Measurements from ENCODE around the gene HPGD. TPM values are rescaled to one million over a fixed set of nuclear protein-coding genes. Genes with fewer than 3 reads are reported as not detected.

The HPGD gene
- polyA plus RNA-seq, 1 donor (not counting 4 experiments of a cell fraction or from before 2014, with no cell fraction given): 0.75 TPM

DNA sequence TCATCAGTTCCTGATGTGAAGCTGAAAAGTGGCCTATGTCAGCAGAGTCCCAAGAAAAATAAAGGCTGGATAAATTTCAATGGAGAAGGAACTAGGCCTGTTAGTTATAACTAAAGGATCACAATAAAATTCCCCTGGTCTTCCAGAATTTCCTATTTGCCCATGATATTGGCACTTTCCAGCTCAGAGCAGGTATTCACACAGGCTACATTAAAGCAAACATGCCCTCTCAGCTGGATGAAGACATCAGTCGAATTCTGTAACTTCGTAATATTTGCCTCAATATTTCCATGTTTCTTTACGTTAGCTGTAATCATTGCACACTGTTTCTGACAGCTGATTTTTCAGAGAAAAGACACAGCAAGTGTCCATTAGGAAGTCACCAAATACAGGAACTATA, 9.5 kb downstream of the HPGD start:
- Histone ChIP-seq H3K36me3 (ENCODE audit: control insufficient read depth in 2 of 2, extremely low read depth in 1 of 2, insufficient read depth in 2 of 2, low read length in 2 of 2) (no peaks in the 10 kb centered on the region), H4K20me1 (ENCODE audit: control insufficient read depth, extremely low read depth, insufficient read depth, low read length) (no peaks in the 10 kb centered on the region), H3K27ac (ENCODE audit: control insufficient read depth, insufficient read depth, low read length) (no peak overlapping the region), H3K9me1 (ENCODE audit: control insufficient read depth, extremely low read depth, insufficient read depth, low read length) (no peaks in the 10 kb centered on the region), H3K27me3 (ENCODE audit: control insufficient read depth, extremely low read depth, insufficient read depth, low read length) (no peaks in the 10 kb centered on the region), H3K4me1 (ENCODE audit: control insufficient read depth, extremely low read depth, insufficient read depth, low read length) (no peaks in the 10 kb centered on the region), H3K79me2 (ENCODE audit: control insufficient read depth, insufficient read depth, low read length) (no peaks in the 10 kb centered on the region), H2AFZ (ENCODE audit: control insufficient read depth, low read length) (no peak overlapping the region), H3K4me2 (ENCODE audit: control insufficient read depth, extremely low read depth, insufficient read depth, low read depth, low read length) (no peak overlapping the region), H3K4me3 (ENCODE audit: control insufficient read depth in 2 of 3, extremely low read depth in 1 of 3, insufficient read depth in 2 of 3, low read depth in 1 of 3, low read length in 3 of 3) (no peak overlapping the region), H3K9me3 (ENCODE audit: control insufficient read depth, low read depth, low read length) (no peaks in the 10 kb centered on the region), H3K9ac (ENCODE audit: control insufficient read depth, extremely low read depth, insufficient read depth, low read length) (no peak overlapping the region)
- DNase-seq (ENCODE audit: low read depth, low spot score) (no peak), FAIRE-seq (no peak)
- TF ChIP-seq, protein P1, sequence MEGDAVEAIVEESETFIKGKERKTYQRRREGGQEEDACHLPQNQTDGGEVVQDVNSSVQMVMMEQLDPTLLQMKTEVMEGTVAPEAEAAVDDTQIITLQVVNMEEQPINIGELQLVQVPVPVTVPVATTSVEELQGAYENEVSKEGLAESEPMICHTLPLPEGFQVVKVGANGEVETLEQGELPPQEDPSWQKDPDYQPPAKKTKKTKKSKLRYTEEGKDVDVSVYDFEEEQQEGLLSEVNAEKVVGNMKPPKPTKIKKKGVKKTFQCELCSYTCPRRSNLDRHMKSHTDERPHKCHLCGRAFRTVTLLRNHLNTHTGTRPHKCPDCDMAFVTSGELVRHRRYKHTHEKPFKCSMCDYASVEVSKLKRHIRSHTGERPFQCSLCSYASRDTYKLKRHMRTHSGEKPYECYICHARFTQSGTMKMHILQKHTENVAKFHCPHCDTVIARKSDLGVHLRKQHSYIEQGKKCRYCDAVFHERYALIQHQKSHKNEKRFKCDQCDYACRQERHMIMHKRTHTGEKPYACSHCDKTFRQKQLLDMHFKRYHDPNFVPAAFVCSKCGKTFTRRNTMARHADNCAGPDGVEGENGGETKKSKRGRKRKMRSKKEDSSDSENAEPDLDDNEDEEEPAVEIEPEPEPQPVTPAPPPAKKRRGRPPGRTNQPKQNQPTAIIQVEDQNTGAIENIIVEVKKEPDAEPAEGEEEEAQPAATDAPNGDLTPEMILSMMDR (optimal IDR thresholded peaks at IDR 0.05 in 1 of 3, IDR thresholded peaks at IDR 0.05 in 1 of 3, conservative IDR thresholded peaks at IDR 0.05 in 1 of 3; ENCODE audit: extremely low read depth in 1 of 3, insufficient read depth in 2 of 3, low read length in 3 of 3): no peak
- TF ChIP-seq EZH2 (IDR thresholded peaks at IDR 0.05; ENCODE audit: low read length): no peak
- dilution Hi-C loops (cut with MboI; ENCODE audit: extremely low pct_ligation_motif_present, low sequenced_read_pairs): no loop called here

DNA sequence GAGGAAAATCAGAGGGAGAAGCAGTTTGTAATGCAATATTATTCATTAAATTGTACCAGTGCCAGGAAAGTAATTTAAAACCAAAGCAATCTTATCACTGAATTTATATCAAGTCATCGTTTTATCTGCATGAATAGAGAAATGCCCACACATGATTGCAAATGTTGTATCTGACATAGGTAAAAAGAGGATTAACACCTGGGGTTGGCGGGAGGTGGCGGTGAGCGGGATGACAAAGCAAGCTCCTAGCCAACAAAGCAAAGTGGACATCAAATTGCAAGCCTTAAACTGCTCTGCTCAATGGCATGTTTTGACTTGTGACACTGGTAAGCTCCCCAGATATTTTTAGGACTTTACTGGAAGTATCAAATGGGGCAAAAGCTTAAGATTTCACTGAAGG, 16.4 kb downstream of the HPGD start:
- FAIRE-seq: no peak
- no peaks in the 10 kb centered on the region for H4K20me1 ChIP-seq (ENCODE audit: control insufficient read depth, extremely low read depth, insufficient read depth, low read length)
- no peak overlapping the region for H3K9ac ChIP-seq (ENCODE audit: control insufficient read depth, extremely low read depth, insufficient read depth, low read length)
- H3K4me3 ChIP-seq (ENCODE audit: control insufficient read depth in 2 of 3, extremely low read depth in 1 of 3, insufficient read depth in 2 of 3, low read depth in 1 of 3, low read length in 3 of 3): no peak overlapping the region
- H3K79me2 ChIP-seq (ENCODE audit: control insufficient read depth, insufficient read depth, low read length): no peaks in the 10 kb centered on the region
- H3K4me2 ChIP-seq (ENCODE audit: control insufficient read depth, extremely low read depth, insufficient read depth, low read depth, low read length): peak overlapping the region; percentile 32
- DNase-seq (ENCODE audit: low read depth, low spot score): no peak
- no peaks in the 10 kb centered on the region for H3K9me3 ChIP-seq (ENCODE audit: control insufficient read depth, low read depth, low read length)
- H3K27me3 ChIP-seq (ENCODE audit: control insufficient read depth, extremely low read depth, insufficient read depth, low read length): no peaks in the 10 kb centered on the region
- dilution Hi-C loops (cut with MboI; ENCODE audit: extremely low pct_ligation_motif_present, low sequenced_read_pairs): no loop called here
- H3K4me1 ChIP-seq (ENCODE audit: control insufficient read depth, extremely low read depth, insufficient read depth, low read length): peaks cover 18% of the 10 kb centered on the region
- peak overlapping the region; percentile 16 for H2AFZ ChIP-seq (ENCODE audit: control insufficient read depth, low read length)
- H3K36me3 ChIP-seq (ENCODE audit: control insufficient read depth in 2 of 2, extremely low read depth in 1 of 2, insufficient read depth in 2 of 2, low read length in 2 of 2): no peaks in the 10 kb centered on the region
- H3K27ac ChIP-seq (ENCODE audit: control insufficient read depth, insufficient read depth, low read length): no peak overlapping the region
- no peaks in the 10 kb centered on the region for H3K9me1 ChIP-seq (ENCODE audit: control insufficient read depth, extremely low read depth, insufficient read depth, low read length)
- TF ChIP-seq, protein P1 (optimal IDR thresholded peaks at IDR 0.05 in 1 of 3, IDR thresholded peaks at IDR 0.05 in 1 of 3, conservative IDR thresholded peaks at IDR 0.05 in 1 of 3; ENCODE audit: extremely low read depth in 1 of 3, insufficient read depth in 2 of 3, low read length in 3 of 3): no peak
- TF ChIP-seq EZH2 (IDR thresholded peaks at IDR 0.05; ENCODE audit: low read length): no peak

Data from keratinocyte (primary cell).